ENCODE measurements around the gene PLXNA4. TPM values are rescaled to one million over a fixed set of nuclear protein-coding genes. Genes with fewer than 3 reads are reported as not detected.

The PLXNA4 gene
- total RNA-seq, 4 donors from 2014 or later = 0.31 to 0.66 (median 0.43) TPM

GRCh38 chr7:132255898-132256297, 320.4 kb downstream of the PLXNA4 start:
- no peak for DNase-seq
- no peaks in the 10 kb centered on the region for H3K9me3 ChIP-seq
- no peak for ATAC-seq
- no peak for TF ChIP-seq CTCF (IDR thresholded peaks at IDR 0.05 in 4 of 5, conservative IDR thresholded peaks at IDR 0.05 in 1 of 5)
- TF ChIP-seq POLR2A (IDR thresholded peaks at IDR 0.05) = no peak
- no peak overlapping the region for H3K27ac ChIP-seq
- intact Hi-C loops (cut with DNase I; ENCODE audit: low total_unique reads) (no loop called here), in situ Hi-C loops (cut with MboI; ENCODE audit: low sequenced_read_pairs in 4 of 4) (loop anchor here in 1 of 4 donors (25.0 kb wide), 1 partner anchor 319 kb away; no protein-coding TSS in a partner anchor)
- no peaks in the 10 kb centered on the region for H3K36me3 ChIP-seq
- H3K4me3 ChIP-seq = no peak overlapping the region
- no peaks in the 10 kb centered on the region for H3K27me3 ChIP-seq
- H3K4me1 ChIP-seq = peaks cover 3 to 6% of the 10 kb centered on the region in 2 donors

DNA sequence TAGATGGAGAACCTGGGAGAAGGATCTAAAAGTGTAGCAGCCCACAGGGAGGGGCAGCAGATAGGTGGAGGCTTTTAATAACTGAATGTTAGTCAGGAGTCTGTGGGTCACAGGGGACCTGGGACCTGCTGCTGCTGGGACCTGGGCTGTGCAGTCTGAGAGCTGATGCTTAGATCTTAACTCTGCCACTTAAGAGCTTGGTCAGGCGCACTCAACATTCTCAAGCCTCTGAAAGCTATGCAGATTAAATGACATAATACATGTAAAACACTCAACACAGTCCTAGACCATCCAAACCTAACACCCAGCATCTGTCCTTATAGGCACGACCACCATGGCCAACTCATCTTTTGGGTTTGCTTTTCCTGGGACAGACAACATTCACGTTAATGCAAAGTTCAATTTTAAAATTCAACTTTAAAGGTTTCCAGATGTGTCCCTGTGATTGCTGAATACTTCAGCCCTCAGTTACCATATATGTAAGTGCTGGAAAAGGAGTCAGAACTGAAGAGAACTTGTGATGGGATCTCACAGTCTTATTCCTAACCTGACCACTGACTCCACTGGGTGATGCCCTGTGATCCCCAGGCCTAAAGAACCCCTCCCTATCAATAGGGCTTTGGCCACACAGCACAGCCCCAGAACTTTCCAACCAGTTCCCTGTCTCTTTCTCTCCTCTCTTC, 321.0 kb downstream of the PLXNA4 start:
- Histone ChIP-seq H3K27ac (no peak overlapping the region), H3K9me3 (no peaks in the 10 kb centered on the region), H3K4me1 (peaks cover 8 to 12% of the 10 kb centered on the region in 2 donors), H3K36me3 (no peaks in the 10 kb centered on the region), H3K27me3 (no peaks in the 10 kb centered on the region), H3K4me3 (no peak overlapping the region)
- DNase-seq = no peak
- intact Hi-C loops (cut with DNase I; ENCODE audit: low total_unique reads) = no loop called here
- TF ChIP-seq CTCF (IDR thresholded peaks at IDR 0.05 in 4 of 5, conservative IDR thresholded peaks at IDR 0.05 in 1 of 5) = no peak
- no peak for TF ChIP-seq POLR2A (IDR thresholded peaks at IDR 0.05)
- ATAC-seq = no peak
- in situ Hi-C loops (cut with MboI; ENCODE audit: low sequenced_read_pairs in 4 of 4) = loop anchor here in 1 of 4 donors (25.0 kb wide), 1 partner anchor 318 kb away; no protein-coding TSS in a partner anchor

DNA sequence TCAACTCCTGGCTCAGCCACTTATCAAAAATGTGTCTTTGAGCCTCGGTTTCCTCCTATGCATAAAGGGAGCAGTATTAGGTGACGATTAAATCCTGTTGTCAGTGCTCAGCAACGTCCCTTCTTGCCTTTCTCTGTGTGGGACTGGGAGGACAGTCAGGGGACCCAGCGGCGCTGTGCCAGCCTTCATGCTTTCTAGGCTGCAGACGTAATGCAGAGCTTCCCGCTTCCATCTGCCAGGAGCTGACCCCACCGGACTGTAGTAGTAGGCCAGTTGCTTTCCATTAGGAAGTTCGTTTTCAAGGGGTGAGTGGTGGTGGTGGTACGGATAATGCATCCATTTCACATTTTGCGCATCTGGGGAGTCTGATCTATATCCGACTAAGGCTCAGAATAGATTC, 321.8 kb downstream of the PLXNA4 start:
- Histone ChIP-seq H3K4me1 (peaks cover 8 to 12% of the 10 kb centered on the region in 2 donors), H3K36me3 (no peaks in the 10 kb centered on the region), H3K27me3 (no peaks in the 10 kb centered on the region), H3K27ac (no peak overlapping the region), H3K9me3 (no peaks in the 10 kb centered on the region), H3K4me3 (no peak overlapping the region)
- DNase-seq = no peak
- no peak for ATAC-seq
- in situ Hi-C loops (cut with MboI; ENCODE audit: low sequenced_read_pairs in 4 of 4) (loop anchor here in 1 of 4 donors (25.0 kb wide), 1 partner anchor 317 kb away; no protein-coding TSS in a partner anchor), intact Hi-C loops (cut with DNase I; ENCODE audit: low total_unique reads) (loop anchor here (5.0 kb wide), 1 partner anchor 187 kb away; no protein-coding TSS in a partner anchor)
- TF ChIP-seq CTCF (IDR thresholded peaks at IDR 0.05 in 4 of 5, conservative IDR thresholded peaks at IDR 0.05 in 1 of 5) (no peak), POLR2A (IDR thresholded peaks at IDR 0.05) (no peak)

- Histone ChIP-seq H3K4me1 (peaks cover 8 to 15% of the 10 kb centered on the region in 2 donors), H3K27ac (no peak overlapping the region), H3K27me3 (no peaks in the 10 kb centered on the region), H3K4me3 (no peak overlapping the region), H3K9me3 (no peaks in the 10 kb centered on the region), H3K36me3 (no peaks in the 10 kb centered on the region)
- in situ Hi-C loops (cut with MboI; ENCODE audit: low sequenced_read_pairs in 4 of 4) (loop anchor here in 1 of 4 donors (25.0 kb wide), 1 partner anchor 315 kb away; no protein-coding TSS in a partner anchor), intact Hi-C loops (cut with DNase I; ENCODE audit: low total_unique reads) (loop anchor here (1.0 to 5.0 kb wide), 3 partner anchors 185 to 307 kb away; no protein-coding TSS in a partner anchor)
- ATAC-seq = no peak
- TF ChIP-seq CTCF (IDR thresholded peaks at IDR 0.05 in 4 of 5, conservative IDR thresholded peaks at IDR 0.05 in 1 of 5) (no peak), POLR2A (IDR thresholded peaks at IDR 0.05) (no peak)
- no peak for DNase-seq
These were observed 323.5 kb downstream of the PLXNA4 start for GRCh38 chr7:132252793-132253100.
